Testis (tissue), 3 donors: Measurements from ENCODE around the gene KCNB1. TPM values are rescaled to one million over a fixed set of nuclear protein-coding genes. Genes with fewer than 3 reads are reported as not detected.

Source experiments
- DNase-seq: peaks from one replicate; pipeline ENCODE4 v3.0.0-alpha.2; 2019
- H3K27ac ChIP-seq, 2 donors: fragments of 200-600 bp; sonication (generic); one replicate each; pipeline ENCODE4 v1.5.1; 2019
- H3K27me3 ChIP-seq: fragments of 200-600 bp; sonication (generic); one replicate; pipeline ENCODE4 v1.5.1; 2019
- H3K36me3 ChIP-seq: fragments of 200-600 bp; sonication (generic); one replicate; pipeline ENCODE4 v1.5.1; 2017; ENCODE audit warnings: low read depth; ENCODE audit errors: missing control alignments
- H3K4me1 ChIP-seq: fragments of 200-600 bp; sonication (generic); one replicate; pipeline ENCODE4 v1.5.1; 2019
- H3K4me3 ChIP-seq, 2 donors: fragments of 200-600 bp; sonication (generic); one replicate each; pipeline ENCODE4 v1.5.1; 2017 to 2019
- H3K9me3 ChIP-seq: fragments of 200-600 bp; sonication (generic); one replicate; pipeline ENCODE4 v1.5.1; 2017
- CTCF ChIP-seq, 3 experiments: fragments of 450-650 bp in 2 of 3; fragments of 200-600 bp in 1 of 3; sonication (generic) in 1 of 3; IDR thresholded peaks; one replicate each; pipeline ENCODE4 v1.5.1; 2016 to 2019; ENCODE audit warnings: antibody characterized with exemption in 3 of 3, mild to moderate bottlenecking in 2 of 3, moderate library complexity in 1 of 3
- POLR2A ChIP-seq: fragments of 450-650 bp; IDR thresholded peaks from one replicate; pipeline ENCODE4 v1.6.1; 2017; ENCODE audit warnings: antibody characterized with exemption, mild to moderate bottlenecking, moderate library complexity
- WGBS, 2 donors: methylation state at CpG; one replicate each; pipeline ENCODE4 v1.1.5; 2018; 5-methylcytosine and 5-hydroxymethylcytosine counted together
- intact Hi-C: fragments of 100-400 bp; cut with DNase I; formaldehyde crosslinking; loops from one replicate; pipeline ENCODE4 v1.15.1; 2023; ENCODE audit warnings: low total_unique reads
- polyA plus RNA-seq: library from polyadenylated mRNA; stranded (reverse); fragments of 350-450 nt; fragmentation: Illumina TruSeq; extraction: RNeasy Lipid Tissue Mini Kit (QIAGEN cat#74804); gene quantifications from one replicate; pipeline ENCODE4 v1.2.3, GENCODE V29; 2014; ENCODE audit warnings: low read depth, low replicate concordance; ENCODE audit not compliant: insufficient read depth
- total RNA-seq, 2 donors: library from RNA; depleted of rRNA; stranded (reverse); fragments of >200 nt; gene quantifications; one replicate each; pipeline ENCODE4 v1.2.3, GENCODE V29; 2016

The KCNB1 gene
- total and polyA plus RNA-seq, 3 donors from 2014 or later = 1.5 to 4.6 (median 2.3) TPM

GRCh38 chr20:49387581-49387939, 94.9 kb downstream of the KCNB1 start:
- WGBS, 2 donors = 91 to 93% methylated on average over 4 of the region's 4 CpGs
- no peak for TF ChIP-seq POLR2A
- TF ChIP-seq CTCF (IDR thresholded peaks at IDR 0.05) = no peak
- H3K4me3 ChIP-seq = no peak overlapping the region
- no peak for DNase-seq
- no peaks in the 10 kb centered on the region for H3K36me3 ChIP-seq
- intact Hi-C loops = loop anchor here (10.0 kb wide), 1 partner anchor 57 kb away; no protein-coding TSS in a partner anchor
- no peaks in the 10 kb centered on the region for H3K9me3 ChIP-seq
- no peaks in the 10 kb centered on the region for H3K27me3 ChIP-seq
- no peak overlapping the region for H3K27ac ChIP-seq
- peaks cover 4% of the 10 kb centered on the region for H3K4me1 ChIP-seq

DNA sequence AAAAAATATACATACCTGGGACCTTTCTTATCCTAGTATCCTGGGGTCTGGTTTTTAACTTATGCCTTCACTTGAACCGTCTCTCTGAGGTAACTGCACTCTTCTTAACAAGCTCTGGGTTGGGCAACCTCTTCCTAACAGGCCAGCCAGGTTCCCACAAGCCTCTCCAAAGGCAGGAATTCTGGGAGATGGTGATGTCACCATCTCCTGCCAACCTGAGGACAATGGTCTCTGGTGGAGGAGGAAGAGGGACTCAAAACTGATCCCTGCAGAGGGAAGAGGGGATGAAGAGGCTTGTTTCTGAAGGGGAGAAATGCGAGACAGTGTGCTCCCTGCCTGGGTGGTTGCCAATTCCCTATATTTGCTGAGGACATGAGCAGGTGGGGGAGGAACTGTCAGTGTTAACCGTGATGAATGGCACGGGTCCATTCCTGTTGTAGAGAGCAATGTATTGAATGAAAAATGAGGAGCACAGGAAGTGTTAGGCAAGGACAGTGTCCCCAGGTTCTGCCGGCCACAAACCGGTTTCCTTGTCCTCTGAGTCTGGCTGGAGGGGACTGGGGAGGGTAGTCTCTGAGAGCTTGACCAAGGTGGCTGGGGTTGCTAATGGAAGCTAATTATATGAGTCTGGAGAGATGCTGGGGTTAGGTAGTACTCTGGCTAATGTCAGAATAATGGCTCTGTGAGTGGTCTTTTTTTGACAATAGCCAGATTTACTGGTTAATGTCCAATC, 95.5 kb downstream of the KCNB1 start:
- 59 to 68% methylated on average over 6 of the region's 6 CpGs for WGBS, 2 donors
- Histone ChIP-seq H3K4me1 (peaks cover 4% of the 10 kb centered on the region), H3K36me3 (no peaks in the 10 kb centered on the region), H3K4me3 (no peak overlapping the region), H3K27me3 (no peaks in the 10 kb centered on the region), H3K27ac (no peak overlapping the region), H3K9me3 (no peaks in the 10 kb centered on the region)
- no peak for DNase-seq
- TF ChIP-seq CTCF (IDR thresholded peaks at IDR 0.05) (no peak), POLR2A (no peak)
- intact Hi-C loops = loop anchor here (10.0 kb wide), 1 partner anchor 58 kb away; no protein-coding TSS in a partner anchor

- TF ChIP-seq POLR2A (no peak), CTCF (IDR thresholded peaks at IDR 0.05) (no peak)
- peaks cover 11% of the 10 kb centered on the region for H3K4me1 ChIP-seq
- H3K27me3 ChIP-seq = no peaks in the 10 kb centered on the region
- no peak overlapping the region for H3K27ac ChIP-seq
- H3K36me3 ChIP-seq = no peaks in the 10 kb centered on the region
- DNase-seq = peak; percentile 27
- H3K9me3 ChIP-seq = no peaks in the 10 kb centered on the region
- no peak overlapping the region for H3K4me3 ChIP-seq
- 57 to 82% methylated on average over 1 of the region's 1 CpG for WGBS, 2 donors
- intact Hi-C loops = loop anchor here (10.0 kb wide), 1 partner anchor 59 kb away; no protein-coding TSS in a partner anchor
Observed at GRCh38 chr20:49385465-49385864, 97.0 kb downstream of the KCNB1 start.

- peak; percentile 86 for DNase-seq
- Histone ChIP-seq H3K4me3 (no peak overlapping the region), H3K27me3 (no peaks in the 10 kb centered on the region), H3K27ac (no peak overlapping the region), H3K9me3 (no peaks in the 10 kb centered on the region), H3K36me3 (no peaks in the 10 kb centered on the region), H3K4me1 (peaks cover 11% of the 10 kb centered on the region)
- 46 to 49% methylated on average over 15 to 16 of the region's 16 CpGs for WGBS, 2 donors
- peak; percentile 57 to 86 (median 74) for TF ChIP-seq CTCF (IDR thresholded peaks at IDR 0.05)
- no peak for TF ChIP-seq POLR2A
- intact Hi-C loops = loop anchor here (10.0 kb wide), 1 partner anchor 60 kb away; no protein-coding TSS in a partner anchor
Observed at GRCh38 chr20:49384437-49385434, 97.7 kb downstream of the KCNB1 start.
